GM19193 (cell line): ENCODE results near the gene LRRN2.

Experiments
- POLR2A ChIP-seq: IDR thresholded peaks from 4 replicates; pipeline ENCODE4 v1.6.1; 2011; ENCODE audit not compliant: insufficient read depth, insufficient read length; ENCODE audit errors: extremely low read depth

The LRRN2 gene

DNA sequence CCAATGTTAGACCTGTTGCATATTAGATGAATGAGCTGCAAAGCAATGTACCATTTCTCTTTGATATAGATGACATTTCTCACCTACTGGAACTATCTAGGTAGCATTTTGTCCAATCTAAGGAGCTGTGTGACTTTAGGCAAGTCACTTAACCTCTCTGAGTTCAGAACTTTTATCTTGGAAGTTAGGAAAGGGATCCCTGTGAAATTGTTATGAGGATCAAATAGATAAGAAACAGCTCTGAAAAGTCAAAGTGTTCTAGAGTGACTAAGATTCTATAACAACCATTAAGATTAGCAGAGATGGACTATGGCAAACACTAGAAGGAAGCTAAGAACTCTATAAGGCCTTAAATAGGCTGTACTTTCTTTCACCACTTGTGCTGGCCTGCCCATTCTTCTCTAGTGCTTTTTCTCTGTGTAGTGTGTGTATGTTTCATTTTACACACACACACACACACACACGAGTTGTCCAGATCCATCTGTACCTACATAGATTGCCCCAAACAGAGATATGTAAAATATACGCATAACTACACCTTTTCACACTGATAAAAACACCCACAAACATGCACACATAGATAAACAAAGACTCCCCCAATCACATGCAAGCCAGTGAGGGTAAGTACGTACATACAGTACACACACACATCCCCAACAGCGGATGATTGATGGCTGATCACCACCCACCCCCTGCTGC lies 19.4 kb upstream of the LRRN2 start:
- TF ChIP-seq POLR2A = no peak

DNA sequence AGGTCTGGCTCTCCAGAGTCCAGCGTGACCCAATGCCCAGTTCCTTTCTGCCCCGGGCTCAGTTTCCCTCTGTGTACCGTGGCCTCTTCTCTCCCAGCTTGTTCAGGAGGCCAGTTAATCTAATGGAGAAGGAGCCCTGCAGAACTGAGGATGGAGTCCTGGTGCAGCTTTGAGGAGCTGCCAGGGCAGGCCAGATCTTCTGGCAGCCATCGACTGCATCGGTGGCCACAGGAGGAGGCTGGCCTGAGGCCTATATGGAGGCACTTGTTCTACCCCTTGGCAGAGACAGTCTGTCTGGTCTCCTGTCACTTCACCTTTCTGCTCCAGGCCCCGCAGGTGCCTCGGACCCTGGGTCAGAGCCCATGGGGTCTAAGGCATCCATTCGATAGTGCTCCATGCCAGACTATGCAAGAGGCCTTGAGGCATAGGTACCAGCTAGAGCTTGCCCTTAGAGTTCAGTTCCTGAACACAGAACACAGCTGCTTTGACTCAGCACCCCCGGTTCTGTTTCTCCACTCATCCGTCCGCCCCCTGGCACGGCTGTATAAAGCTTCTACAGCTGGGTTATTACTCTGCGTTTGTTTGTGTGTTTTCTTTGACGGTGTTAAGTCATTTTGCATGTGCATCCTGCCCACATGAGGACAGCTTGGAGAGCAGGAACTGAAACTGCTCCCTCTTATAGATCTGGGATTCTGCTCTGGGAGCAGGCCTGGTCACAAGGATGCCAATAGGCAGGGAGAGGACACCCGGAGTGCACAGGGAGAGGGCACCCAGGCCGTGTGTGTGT lies 18.5 kb upstream of the LRRN2 start:
- no peak for TF ChIP-seq POLR2A

- no peak for TF ChIP-seq POLR2A
Measured at GRCh38 chr1:204703268-204703664, 17.7 kb upstream of the LRRN2 start.

- no peak for TF ChIP-seq POLR2A
Measured at GRCh38 chr1:204702552-204703267, 17.2 kb upstream of the LRRN2 start.

- no peak for TF ChIP-seq POLR2A
Measured at GRCh38 chr1:204701229-204701628, 15.7 kb upstream of the LRRN2 start.

- TF ChIP-seq POLR2A = no peak
Measured at GRCh38 chr1:204697893-204698292, 12.4 kb upstream of the LRRN2 start.

GRCh38 chr1:204696606-204697005 lies 11.1 kb upstream of the LRRN2 start:
- no peak for TF ChIP-seq POLR2A

- TF ChIP-seq POLR2A = no peak
Measured at GRCh38 chr1:204695692-204696091, 10.2 kb upstream of the LRRN2 start.

GRCh38 chr1:204694145-204694544 lies 8.6 kb upstream of the LRRN2 start:
- TF ChIP-seq POLR2A = no peak

DNA sequence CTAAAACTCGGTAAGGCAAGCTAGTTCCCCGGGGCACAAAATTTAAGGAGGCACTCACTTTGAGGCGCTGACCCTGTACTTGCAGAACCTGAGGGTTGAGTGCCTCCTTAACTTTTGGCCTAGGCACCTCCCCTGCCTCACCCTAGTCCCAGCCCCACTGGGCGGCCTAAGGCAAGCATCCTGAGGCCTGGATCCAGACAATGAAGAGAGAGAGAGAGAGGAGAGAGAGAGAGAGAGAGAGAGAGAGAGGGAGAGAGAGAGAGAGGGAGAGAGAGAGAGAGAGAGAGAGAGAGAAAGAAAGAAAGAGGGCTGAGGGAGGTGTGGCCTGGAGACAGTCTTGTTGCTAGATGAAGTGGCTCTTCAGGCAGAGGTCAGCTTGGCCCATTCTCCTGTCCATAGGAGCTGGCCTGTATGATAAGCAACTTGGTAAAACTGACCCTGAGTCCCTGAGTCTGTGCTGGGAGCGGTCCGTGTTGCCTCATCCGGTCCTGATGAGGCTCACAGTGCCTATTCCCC lies 7.4 kb upstream of the LRRN2 start:
- TF ChIP-seq POLR2A = no peak

DNA sequence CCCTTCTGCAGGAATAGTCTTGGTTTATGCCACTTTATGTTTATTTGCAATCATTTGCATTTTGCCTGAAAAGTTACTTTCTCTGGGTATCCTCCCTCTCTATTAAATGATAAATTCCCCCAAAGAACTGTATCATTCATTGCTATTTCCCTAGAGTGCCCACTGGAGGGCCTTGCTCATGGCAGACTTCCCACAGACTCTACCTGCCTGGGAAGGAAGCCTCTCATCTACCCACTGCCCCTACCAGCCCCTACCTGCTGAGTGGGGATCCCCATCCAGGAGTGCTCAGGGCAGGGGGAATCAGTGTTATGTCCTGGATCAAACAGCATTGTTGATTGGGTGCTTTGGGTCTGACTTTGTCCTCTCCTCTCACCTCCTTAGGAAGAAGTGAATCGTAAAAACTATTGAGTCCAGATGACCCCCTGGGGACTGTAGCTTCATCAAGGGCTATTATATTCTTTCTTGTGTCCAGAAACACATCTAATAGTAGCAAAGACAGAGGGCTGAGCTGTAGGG lies 6.8 kb upstream of the LRRN2 start:
- TF ChIP-seq POLR2A = no peak

GRCh38 chr1:204688776-204689175 lies 3.2 kb upstream of the LRRN2 start:
- TF ChIP-seq POLR2A = no peak

DNA sequence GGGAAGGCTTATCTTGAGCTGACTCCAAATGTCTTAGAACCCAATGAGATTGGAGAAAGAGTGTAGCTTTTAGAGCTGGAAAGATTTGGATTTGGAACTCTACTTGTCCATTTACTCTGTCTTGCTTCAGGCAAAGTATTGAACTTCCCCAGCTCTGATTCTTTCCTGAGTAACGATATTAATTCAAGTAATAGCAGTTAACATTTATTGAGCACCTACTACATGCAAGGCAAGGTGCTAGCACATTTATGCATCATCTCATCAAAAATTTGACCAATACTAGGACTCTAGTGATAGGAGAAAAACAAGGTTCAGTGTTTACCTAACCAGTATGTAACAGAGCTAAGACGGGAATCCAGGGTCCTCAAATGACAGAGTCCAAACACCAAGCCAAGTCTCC lies 2.5 kb upstream of the LRRN2 start:
- TF ChIP-seq POLR2A = no peak

GRCh38 chr1:204684571-204685235 lies 835 bp downstream of the LRRN2 start:
- no peak for TF ChIP-seq POLR2A

GRCh38 chr1:204684206-204684570 lies 1.4 kb downstream of the LRRN2 start:
- TF ChIP-seq POLR2A = no peak
